ENCODE results near the gene ADAMTSL5.
A peak's percentile ranks its signal among the peaks of the same experiment; 100 is the strongest.
"Not testable (repeated sequence)": the region's sequence is repeated elsewhere in the genome, so short reads cannot be mapped to it uniquely, and the experiment has no call there.

ADAMTSL5 gene

GRCh38 chr19:1512671-1513498 lies at the start of gene ADAMTSL5:
TSS of gene ADAMTSL5 (minus strand) at chr19:1513019. CDS start at chr19:1510943, 2,076 bp downstream.
- peak; percentile 62 for DNase-seq (ENCODE audit: low read depth)

- DNase-seq (ENCODE audit: low read depth): no peak
Observed at GRCh38 chr19:1561236-1561842, 48.5 kb upstream of the ADAMTSL5 start.

- no peak for DNase-seq (ENCODE audit: low read depth)
Observed at GRCh38 chr19:1560286-1560882, 47.6 kb upstream of the ADAMTSL5 start.

- DNase-seq (ENCODE audit: low read depth): no peak
Observed at GRCh38 chr19:1558552-1558951, 45.7 kb upstream of the ADAMTSL5 start.

- no peak for DNase-seq (ENCODE audit: low read depth)
Observed at GRCh38 chr19:1556390-1557070, 43.7 kb upstream of the ADAMTSL5 start.

- no peak for DNase-seq (ENCODE audit: low read depth)
Observed at GRCh38 chr19:1555487-1556389, 42.9 kb upstream of the ADAMTSL5 start.

GRCh38 chr19:1554968-1555367 lies 42.1 kb upstream of the ADAMTSL5 start:
- no peak for DNase-seq (ENCODE audit: low read depth)

- no peak for DNase-seq (ENCODE audit: low read depth)
Observed at GRCh38 chr19:1553415-1553814, 40.6 kb upstream of the ADAMTSL5 start.

- no peak for DNase-seq (ENCODE audit: low read depth)
Observed at GRCh38 chr19:1551068-1552040, 38.5 kb upstream of the ADAMTSL5 start.

GRCh38 chr19:1549332-1549945 lies 36.6 kb upstream of the ADAMTSL5 start:
- DNase-seq (ENCODE audit: low read depth): no peak

- no peak for DNase-seq (ENCODE audit: low read depth)
Observed at GRCh38 chr19:1540365-1540925, 27.6 kb upstream of the ADAMTSL5 start.

GRCh38 chr19:1539749-1540148 lies 26.9 kb upstream of the ADAMTSL5 start:
- DNase-seq (ENCODE audit: low read depth): not testable (repeated sequence)

GRCh38 chr19:1538978-1539377 lies 26.2 kb upstream of the ADAMTSL5 start:
- DNase-seq (ENCODE audit: low read depth): no peak

- not testable (repeated sequence) for DNase-seq (ENCODE audit: low read depth)
Observed at GRCh38 chr19:1535699-1536098, 22.9 kb upstream of the ADAMTSL5 start.

GRCh38 chr19:1534972-1535371 lies 22.2 kb upstream of the ADAMTSL5 start:
- DNase-seq (ENCODE audit: low read depth): no peak

- DNase-seq (ENCODE audit: low read depth): no peak
Observed at GRCh38 chr19:1533510-1534150, 20.8 kb upstream of the ADAMTSL5 start.

GRCh38 chr19:1532003-1532402 lies 19.2 kb upstream of the ADAMTSL5 start:
- DNase-seq (ENCODE audit: low read depth): no peak

- DNase-seq (ENCODE audit: low read depth): no peak
Observed at GRCh38 chr19:1531587-1531986, 18.8 kb upstream of the ADAMTSL5 start.

- not testable (repeated sequence) for DNase-seq (ENCODE audit: low read depth)
Observed at GRCh38 chr19:1530856-1531255, 18.0 kb upstream of the ADAMTSL5 start.

Measured in activated T-cell treated with anti-CD3 and anti-CD28 coated beads for 24 hours (primary cell).